Middle frontal gyrus (tissue), 1 donor: ENCODE results near the gene TOP1.
"Not testable (repeated sequence)": the region's sequence is repeated elsewhere in the genome, so short reads cannot be mapped to it uniquely, and the experiment has no call there.

Source experiments
- DNase-seq: peaks from one replicate; pipeline ENCODE4 v3.0.0-alpha.2; 2015; ENCODE audit warnings: low spot score; ENCODE audit errors: extremely low spot score

Gene TOP1

DNA sequence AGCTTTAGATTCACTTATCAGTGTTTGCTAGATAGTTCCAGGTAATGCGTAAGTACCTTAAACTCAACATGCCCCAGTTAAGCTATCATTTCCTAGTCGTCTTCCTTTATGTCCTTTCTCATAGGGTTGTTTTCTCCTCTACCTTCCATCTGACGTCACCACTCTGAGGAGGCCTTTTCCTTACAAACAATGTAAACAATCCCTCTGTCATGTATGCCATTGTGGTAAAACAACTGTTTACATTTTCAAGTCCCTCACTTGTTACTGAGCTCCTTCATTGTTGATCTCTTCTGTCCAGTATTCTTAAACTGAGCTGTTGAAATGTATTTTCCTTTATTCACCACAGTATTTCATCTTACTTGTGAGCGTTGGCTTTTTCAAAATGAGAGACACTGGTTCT lies 63.3 kb downstream of the TOP1 start:
- no peak for DNase-seq

DNA sequence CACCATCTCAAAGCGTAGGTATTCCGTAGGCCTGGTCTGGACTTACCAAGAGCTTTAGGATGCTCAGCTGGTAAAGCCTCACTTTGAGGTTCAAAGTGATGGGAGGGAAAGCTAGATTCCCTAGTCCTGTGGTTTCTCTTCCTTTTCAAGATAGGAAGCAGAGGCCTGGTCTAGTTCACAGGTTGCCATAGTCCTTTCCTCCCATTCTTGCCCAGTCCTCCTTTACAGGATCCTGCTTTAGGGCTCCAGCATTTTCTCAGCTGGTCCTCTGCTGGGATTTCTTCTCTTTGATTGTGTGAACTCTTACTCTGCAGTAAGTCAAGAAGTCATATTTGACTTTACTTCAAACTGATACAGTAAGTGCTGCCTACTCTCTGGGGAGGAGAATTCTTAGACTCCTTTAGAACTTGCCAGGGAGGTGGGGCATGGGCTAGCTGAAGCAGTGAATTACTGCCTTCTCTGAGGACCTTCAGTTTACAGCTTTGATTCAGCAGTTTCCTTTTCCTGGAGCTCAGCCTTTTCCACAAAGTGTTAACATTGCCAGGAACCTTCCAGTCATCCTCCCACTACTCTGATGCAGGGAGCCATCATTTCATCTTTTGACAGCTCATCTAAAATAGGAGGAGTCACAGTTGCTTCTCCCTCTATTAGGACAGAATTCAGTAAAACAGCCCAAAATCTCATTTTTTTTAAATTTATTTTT lies 65.9 kb downstream of the TOP1 start:
- no peak for DNase-seq

DNA sequence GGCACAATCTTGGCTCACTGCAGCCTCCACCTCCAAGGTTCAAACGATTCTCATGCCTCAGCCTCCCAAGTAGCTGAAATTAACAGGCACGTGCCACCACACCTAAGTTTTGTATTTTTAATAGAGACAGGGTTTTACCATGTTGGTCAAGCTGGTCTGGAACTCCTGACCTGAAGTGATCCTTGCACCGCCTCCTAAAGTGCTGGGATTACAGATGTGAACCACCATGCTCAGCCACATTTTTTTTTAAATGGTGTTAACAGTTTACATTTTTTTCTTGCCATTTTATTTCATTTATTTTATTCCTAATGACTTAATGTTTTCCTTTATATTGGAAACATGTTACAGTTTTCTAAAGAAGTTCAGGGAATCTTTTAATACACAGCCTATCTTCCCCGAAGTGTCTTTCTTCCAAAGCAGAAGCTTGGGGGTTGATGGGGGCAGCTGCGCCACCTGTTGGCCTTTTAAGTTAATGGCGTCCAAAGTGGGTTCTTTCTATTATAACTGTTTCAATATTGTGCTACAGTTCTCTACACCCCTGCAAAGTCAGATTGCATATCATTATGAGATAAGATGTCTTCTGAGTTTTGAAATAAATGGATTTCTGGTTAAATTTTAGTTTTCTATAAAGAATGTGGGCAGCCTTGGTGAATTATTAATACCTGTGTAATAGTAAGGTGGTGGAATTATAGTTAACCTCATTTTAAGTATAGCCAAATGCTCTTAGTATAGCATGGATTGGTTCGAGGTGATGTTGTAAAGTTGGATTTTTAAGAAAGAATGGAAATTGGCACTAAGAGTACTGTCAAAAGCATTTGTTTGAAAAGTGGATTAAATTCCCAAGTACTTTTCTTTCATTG lies 66.7 kb downstream of the TOP1 start:
- DNase-seq: no peak

DNA sequence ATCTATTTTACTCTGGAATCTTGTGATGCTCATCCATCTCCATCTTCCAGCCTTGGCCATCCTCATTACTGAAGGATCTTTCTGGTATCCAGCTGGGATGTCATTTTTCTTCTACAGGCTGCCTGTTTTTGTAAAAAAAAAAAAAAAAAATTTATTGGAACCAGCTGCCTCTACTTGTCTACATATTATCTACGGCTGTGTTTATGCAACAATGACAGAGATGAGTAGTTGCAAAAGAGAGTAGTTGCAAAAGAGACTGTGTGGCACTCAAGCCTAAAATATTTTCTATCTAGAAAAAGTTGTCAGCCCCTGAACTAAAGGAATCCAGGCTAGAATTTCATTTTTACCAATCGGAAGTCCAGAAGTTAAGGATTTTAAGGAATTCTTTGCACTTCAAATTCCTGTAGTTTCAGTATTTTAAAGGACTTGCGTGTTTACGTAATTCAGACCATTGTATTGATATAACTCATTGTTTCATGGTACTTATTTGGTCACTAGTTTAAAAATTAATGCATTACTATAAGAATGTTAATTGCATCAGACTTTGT lies 70.2 kb downstream of the TOP1 start:
- no peak for DNase-seq

DNA sequence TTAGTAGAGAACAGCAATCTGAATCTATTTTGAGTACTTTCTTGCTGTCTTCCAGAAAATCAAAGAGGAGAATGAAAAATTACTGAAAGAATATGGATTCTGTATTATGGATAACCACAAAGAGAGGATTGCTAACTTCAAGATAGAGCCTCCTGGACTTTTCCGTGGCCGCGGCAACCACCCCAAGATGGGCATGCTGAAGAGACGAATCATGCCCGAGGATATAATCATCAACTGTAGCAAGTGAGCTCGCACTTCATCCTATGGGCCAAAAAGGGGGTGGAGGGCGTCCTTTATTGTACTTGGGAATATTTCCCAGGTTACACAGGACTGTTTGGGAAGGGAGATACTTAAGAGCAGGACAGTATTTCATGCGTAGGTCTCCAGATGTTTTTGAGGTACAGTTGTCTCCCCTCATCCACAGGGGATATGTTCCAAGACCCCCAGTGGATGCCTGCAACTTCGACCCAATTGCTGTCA lies 71.4 kb downstream of the TOP1 start:
- DNase-seq: no peak

DNA sequence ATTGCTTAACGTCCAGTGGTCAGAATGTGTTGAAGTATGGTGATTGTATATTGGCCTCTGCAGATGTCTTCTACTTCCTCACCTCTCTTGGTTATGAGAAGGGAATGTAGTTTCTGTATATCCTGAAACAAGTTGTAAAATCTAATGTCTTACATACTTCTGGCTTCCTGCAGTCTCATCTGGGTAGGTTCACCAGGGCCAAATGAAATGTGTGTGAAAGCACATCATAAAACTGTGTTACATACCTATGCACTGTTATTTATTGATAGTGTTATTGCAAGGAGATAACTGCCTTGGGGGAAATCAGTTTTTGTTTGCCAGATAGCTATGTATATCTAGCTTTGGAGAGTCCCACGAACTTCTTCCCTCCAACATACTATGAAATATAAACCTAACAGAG lies 73.0 kb downstream of the TOP1 start:
- DNase-seq: no peak

DNA sequence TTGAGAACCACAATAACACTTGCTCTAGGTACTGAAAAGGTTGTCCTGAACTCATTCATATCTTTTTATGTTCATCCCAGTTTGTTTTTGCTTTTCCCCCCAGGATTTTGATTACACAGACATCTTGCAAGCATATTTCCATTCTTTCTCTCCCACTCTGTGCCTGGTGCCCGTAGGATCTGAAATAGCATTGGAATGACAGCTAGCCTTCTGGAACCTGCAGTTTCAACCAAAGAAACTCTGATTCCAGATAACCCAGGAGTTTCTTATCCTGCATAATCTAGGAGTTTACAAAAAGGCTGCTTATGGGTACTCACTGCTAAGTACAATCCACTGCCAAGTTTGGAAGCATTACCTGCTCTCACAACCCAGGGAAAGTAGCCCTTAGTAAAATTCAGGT lies 79.9 kb downstream of the TOP1 start:
- DNase-seq: no peak

DNA sequence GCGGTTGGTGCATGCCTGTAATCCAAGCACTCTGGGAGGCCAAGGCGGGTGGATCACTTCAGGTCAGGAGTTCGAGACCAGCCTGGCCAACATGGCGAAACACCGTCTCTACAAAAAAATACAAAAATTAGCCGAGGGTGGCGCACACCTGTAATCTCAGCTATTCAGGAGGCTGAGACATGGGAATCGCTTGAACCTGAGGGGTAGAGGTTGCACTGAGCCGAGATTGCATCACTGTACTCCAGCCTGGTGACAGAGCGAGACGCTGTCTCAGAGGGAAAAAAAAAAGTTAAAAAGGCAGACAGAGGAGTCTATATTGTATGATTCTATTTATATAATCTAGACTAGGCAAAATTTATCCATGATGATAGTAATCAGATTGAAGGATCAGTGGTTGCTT lies 81.4 kb downstream of the TOP1 start:
- no peak for DNase-seq

DNA sequence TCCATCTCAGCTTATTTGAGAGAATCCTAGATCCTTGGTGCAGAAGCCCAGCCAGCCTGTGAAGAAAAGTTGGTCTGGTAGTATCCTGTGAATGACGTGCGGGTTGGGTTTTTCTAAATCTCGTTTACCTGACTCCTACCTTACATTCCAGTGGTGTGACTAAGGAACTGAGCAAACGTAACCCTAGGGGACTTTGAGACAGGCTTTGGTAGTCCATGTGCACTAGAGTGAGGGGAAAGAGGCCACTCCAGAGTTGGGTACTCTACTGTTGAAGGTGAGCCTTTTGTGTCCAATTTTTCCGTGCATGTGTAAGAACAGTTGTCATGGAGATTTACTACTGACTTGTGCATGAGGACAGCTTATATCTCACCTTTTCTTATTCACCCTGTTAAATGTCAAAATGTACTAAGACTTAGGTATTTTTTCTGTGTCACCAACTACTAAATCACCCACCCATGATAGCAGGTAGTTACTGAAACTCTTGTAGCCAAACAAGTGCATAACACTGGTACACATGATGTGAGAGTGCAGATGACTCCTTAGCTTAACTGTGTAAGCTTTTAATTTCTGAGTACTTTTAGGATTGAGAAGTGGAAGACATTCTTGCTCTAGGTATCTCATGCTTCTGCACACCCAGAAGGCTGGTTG lies 82.4 kb downstream of the TOP1 start:
- no peak for DNase-seq

DNA sequence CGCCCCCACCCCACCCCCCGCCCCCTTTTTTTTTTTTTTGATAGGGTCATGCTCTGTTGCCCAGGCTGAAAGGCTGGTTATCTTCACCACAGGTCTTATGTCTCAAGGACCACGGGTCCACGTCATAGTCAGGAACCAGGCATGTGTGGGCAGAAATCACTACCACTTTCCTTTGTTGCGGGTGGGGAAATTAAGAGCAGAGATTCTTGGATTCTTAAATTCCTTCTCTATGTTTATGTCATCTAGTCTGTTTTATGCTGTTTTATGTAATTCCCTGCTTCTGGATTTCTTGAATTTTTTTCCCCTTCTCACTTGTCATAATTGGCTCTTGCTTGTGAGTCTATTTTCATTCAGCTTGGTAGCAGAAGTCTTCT lies 82.9 kb downstream of the TOP1 start:
- DNase-seq: no peak

DNA sequence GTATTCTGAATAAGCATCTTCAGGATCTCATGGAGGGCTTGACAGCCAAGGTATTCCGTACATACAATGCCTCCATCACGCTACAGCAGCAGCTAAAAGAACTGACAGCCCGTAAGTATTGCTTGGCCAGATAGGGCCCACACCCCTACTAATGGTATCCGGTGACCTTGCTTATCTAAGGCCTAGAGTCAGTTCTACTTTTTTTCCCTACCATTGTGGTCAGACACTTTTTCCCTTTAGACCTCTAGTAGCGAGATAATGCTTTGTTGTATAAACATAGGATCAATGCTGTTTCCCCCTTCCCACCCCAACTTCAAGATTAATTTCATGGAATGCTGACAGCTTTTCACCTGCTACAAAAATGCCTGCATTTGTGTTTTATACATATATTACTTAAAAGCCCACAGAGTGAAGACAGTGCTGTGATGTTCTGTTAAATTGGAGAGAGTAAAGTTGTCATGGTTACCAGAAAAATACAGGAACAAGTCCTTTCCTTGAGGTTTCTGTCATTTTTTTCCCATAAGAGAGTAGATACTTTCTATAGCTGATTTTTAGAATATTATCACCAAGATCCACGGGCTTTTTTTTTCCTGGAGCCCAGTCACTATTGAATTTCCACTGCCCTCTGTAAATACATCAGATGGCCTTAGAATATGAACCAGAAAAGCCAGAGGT lies 87.8 kb downstream of the TOP1 start:
- DNase-seq: no peak

DNA sequence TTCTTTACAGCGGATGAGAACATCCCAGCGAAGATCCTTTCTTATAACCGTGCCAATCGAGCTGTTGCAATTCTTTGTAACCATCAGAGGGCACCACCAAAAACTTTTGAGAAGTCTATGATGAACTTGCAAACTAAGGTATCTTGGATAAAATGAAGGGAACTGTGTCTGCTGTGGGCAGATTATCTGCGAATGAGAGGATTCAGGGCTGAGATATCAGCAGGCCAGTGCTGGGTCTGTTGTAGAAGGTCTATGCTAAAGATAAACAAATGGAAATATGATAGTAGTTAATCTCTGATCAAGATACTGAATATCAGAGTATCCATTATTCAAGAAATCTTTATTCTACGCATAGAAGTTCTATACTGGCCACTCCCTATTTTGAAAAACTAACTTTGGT lies 89.5 kb downstream of the TOP1 start:
- DNase-seq: not testable (repeated sequence)

DNA sequence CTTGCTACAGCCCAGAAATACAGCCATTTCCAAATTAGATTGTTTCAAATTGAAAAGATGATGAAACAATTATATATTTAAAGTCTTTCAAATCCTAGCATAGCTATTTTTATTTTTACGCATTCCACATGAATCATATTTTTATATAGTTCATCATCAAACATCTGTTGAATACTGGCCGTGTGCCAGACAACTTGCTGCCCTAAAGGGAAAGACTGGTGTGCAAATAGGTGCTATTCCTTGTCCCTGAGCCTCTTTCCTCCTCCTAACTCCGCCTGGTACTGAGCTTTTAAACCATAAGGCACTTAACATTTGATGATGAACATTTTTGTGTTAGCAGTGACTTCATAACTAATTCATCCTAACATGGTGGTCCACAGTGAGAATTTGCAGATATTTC lies 90.0 kb downstream of the TOP1 start:
- no peak for DNase-seq

DNA sequence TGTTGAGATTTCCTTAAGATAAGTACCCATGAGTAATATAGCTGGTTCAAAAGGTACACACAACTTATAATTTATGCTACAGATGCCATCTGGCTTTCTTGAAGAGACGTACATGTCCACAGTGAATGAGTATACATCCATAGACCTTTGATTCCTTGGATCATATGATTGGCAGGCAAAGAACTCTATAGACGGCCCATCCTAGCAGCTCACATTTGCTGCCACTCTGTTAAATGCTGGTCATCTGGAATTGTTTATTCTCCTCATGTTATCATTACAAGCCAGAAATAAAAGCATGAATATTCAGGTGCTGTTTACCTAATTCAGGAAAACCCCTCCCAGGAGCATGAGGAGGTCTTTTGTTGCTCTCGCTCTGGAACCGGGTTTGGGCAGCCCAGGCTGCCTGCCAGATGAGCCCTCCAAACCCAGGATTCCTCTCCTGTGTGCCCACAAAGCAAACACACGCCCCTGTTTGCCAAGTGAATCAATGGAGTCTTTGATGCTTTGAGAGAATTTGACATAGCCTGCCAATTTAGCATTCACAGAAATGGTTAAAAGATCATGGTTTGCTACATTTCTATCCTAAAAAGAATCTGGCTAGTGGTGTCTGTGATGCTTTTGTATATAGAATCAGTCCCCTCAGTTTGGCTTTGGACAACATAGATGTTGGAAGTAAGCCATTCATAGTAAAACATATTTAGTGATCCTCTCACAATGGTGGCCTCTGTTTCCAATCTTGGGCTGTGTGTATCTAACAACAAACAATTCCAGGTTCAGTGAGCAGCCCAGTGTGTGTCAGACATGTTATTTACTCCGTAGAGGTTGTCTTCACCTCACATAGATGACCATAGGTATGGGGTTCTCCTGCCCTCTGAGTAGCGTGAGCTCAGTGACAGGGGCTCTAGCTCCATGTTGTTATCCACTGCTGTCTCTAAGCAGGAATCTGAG lies 91.3 kb downstream of the TOP1 start:
- DNase-seq: peak; percentile 42

DNA sequence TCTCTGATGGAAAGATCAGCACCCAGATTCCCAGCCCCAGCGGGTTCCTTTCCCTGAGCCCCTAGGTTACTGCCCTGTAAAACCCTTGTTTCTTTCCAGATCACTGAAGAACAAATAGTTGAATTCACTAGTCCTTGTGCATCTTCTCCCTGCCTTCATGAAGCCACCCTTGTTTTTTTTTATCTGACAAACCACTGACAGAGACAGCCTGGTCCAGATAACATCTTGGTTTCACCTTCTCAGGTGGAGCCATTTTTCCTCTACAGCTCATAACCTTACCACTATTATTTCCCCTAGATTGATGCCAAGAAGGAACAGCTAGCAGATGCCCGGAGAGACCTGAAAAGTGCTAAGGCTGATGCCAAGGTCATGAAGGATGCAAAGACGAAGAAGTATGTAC lies 92.8 kb downstream of the TOP1 start:
- no peak for DNase-seq

DNA sequence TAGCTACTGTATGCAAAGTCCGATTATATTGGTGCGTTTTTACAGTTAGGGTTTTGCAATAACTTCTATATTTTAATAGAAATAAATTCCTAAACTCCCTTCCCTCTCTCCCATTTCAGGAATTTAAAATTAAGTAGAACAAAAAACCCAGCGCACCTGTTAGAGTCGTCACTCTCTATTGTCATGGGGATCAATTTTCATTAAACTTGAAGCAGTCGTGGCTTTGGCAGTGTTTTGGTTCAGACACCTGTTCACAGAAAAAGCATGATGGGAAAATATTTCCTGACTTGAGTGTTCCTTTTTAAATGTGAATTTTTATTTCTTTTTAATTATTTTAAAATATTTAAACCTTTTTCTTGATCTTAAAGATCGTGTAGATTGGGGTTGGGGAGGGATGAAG lies 95.0 kb downstream of the TOP1 start:
- no peak for DNase-seq

DNA sequence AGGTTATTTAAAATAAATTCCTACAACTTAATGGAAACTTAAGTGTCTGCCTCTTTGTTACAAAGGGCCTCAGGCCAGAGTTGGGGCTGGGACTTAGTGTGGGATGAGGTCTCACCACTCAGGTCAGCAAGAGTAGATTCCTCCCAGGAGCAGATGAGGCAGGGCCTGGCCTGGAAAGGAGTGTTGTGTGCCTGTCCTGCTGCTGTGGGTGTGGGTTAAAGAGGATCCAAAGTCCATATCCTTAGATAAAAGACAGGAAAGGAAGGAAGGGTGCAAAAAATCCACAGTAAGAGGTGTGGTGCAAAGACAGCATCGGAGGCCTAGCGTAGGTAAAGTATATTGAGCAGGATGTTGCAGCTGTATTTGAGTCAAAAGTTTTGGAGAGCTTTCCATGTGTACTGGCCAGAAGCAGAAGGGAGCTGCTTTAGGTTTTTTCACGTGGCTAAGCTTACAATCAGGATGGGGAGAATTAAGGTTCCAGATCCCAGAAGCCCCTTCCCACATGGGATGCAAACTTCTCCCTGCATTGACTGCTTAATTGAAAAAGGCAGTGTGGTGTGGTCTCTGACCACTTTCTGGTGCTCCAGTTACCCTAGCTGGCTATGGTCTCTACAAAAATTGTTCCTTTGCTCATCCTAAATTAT lies 96.0 kb downstream of the TOP1 start:
- DNase-seq: no peak

DNA sequence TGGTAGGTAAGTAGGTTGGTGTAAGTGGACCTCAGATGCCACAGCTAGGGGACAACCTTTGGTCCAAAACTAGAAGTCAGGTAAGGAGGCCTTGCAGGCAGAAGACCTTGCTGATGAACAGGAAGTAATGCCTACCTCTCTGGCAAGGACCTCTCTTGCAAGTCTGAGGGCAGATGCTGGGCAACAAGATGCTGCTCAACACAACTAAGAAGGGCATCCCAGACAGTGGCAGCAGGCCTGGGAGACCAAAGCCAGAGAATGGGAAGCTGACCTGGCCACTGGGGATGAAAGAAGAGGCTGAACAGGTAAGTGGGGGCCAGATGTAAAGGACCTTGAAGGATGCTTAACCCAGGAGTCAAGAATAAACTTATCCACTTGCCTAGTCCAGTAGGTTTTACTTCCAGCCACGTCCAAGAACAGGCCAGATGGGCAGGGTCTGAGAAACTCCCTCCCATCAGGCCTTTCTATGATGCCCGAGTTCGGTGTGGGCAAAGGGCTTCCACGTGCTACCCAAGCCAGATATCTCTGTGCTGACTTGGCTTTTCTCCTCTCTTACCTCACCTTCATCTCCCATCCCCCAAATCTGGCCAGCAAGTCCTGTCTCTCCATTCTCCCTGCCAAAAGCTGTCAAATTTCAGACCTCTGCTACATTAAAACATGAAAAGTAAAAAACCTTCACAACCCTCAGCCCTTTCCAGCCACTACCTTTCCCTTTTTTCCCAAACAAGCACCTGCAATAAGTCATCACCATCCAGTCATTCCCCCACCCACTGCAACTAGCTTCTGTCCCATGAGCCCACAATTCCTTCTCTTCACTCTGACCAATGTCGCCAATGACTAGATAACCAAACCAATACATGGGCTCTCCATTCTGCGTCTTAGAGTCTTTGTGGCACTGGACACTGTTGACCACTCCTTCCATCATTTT lies 97.2 kb downstream of the TOP1 start:
- DNase-seq: no peak

DNA sequence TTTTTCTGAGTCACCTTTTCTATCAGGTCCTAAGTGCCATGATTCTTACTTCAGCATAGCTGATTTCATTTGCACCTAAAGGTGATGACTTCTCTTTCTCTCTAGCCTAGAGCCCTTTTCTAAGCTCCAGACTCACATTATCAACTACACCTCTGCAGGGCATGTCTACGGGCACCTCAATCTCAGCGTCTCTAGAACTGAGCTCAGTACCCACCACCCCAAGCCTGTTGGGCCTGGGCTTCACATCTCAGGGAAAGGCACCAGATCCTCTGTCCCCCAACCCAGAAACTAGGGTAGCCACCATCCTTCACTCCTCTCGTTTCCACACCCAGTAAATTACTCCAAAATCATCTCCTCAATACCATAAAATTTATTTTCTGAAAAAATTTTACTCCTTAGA lies 98.1 kb downstream of the TOP1 start:
- no peak for DNase-seq
